ENCODE results near the gene SERPING1.

The SERPING1 gene

GRCh38 chr11:57597461-57597915 lies at the start of gene SERPING1:
TSS of gene SERPING1 (plus strand) at chr11:57597685. CDS start at chr11:57598271, 586 bp downstream.
- no peak for DNase-seq (ENCODE audit: low read depth in 2 of 2)

- no peak for DNase-seq (ENCODE audit: low read depth in 2 of 2)
Observed at GRCh38 chr11:57547854-57548377, 49.6 kb upstream of the SERPING1 start.

GRCh38 chr11:57549983-57550382 lies 47.5 kb upstream of the SERPING1 start:
- DNase-seq (ENCODE audit: low read depth in 2 of 2) = no peak

- no peak for DNase-seq (ENCODE audit: low read depth in 2 of 2)
Observed at GRCh38 chr11:57551941-57552340, 45.5 kb upstream of the SERPING1 start.

- no peak for DNase-seq (ENCODE audit: low read depth in 2 of 2)
Observed at GRCh38 chr11:57552479-57552878, 45.0 kb upstream of the SERPING1 start.

- no peak for DNase-seq (ENCODE audit: low read depth in 2 of 2)
Observed at GRCh38 chr11:57555393-57555792, 42.1 kb upstream of the SERPING1 start.

- DNase-seq (ENCODE audit: low read depth in 2 of 2) = no peak
Observed at GRCh38 chr11:57556041-57556440, 41.4 kb upstream of the SERPING1 start.

GRCh38 chr11:57560146-57560545 lies 37.3 kb upstream of the SERPING1 start:
- no peak for DNase-seq (ENCODE audit: low read depth in 2 of 2)

GRCh38 chr11:57562596-57562995 lies 34.9 kb upstream of the SERPING1 start:
- DNase-seq (ENCODE audit: low read depth in 2 of 2) = no peak

- DNase-seq (ENCODE audit: low read depth in 2 of 2) = no peak
Observed at GRCh38 chr11:57566005-57566904, 31.2 kb upstream of the SERPING1 start.

- no peak for DNase-seq (ENCODE audit: low read depth in 2 of 2)
Observed at GRCh38 chr11:57566905-57567514, 30.5 kb upstream of the SERPING1 start.

- DNase-seq (ENCODE audit: low read depth in 2 of 2) = peak; percentile 41 to 50
Observed at GRCh38 chr11:57567515-57568329, 29.8 kb upstream of the SERPING1 start, which contains the start of gene UBE2L6. TSS of gene UBE2L6 (minus strand) at chr11:57567672. CDS start at chr11:57567611, 61 bp downstream.

GRCh38 chr11:57568330-57568766 lies 29.1 kb upstream of the SERPING1 start:
- DNase-seq (ENCODE audit: low read depth in 2 of 2) = peak; percentile 76 to 90

GRCh38 chr11:57571606-57572005 lies 25.9 kb upstream of the SERPING1 start:
- DNase-seq (ENCODE audit: low read depth in 2 of 2) = no peak

GRCh38 chr11:57574061-57574460 lies 23.4 kb upstream of the SERPING1 start:
- DNase-seq (ENCODE audit: low read depth in 2 of 2) = no peak

GRCh38 chr11:57584341-57584740 lies 13.1 kb upstream of the SERPING1 start:
- no peak for DNase-seq (ENCODE audit: low read depth in 2 of 2)

GRCh38 chr11:57585301-57585700 lies 12.2 kb upstream of the SERPING1 start:
- no peak for DNase-seq (ENCODE audit: low read depth in 2 of 2)

GRCh38 chr11:57586711-57587245 lies 10.7 kb upstream of the SERPING1 start:
- no peak for DNase-seq (ENCODE audit: low read depth in 2 of 2)

GRCh38 chr11:57588046-57588710 lies 9.3 kb upstream of the SERPING1 start:
- no peak for DNase-seq (ENCODE audit: low read depth in 2 of 2)

GRCh38 chr11:57596266-57596885 lies 1.1 kb upstream of the SERPING1 start:
- DNase-seq (ENCODE audit: low read depth in 2 of 2) = no peak
